NT2/D1 (cell line): ENCODE results near the gene FLNB.

Experiments
- SUZ12 ChIP-seq: IDR thresholded peaks from 2 replicates; pipeline ENCODE4 v1.6.1; 2011; ENCODE audit not compliant: insufficient read length, insufficient read depth; ENCODE audit errors: extremely low read depth
- YY1 ChIP-seq: IDR thresholded peaks from 2 replicates; pipeline ENCODE4 v1.6.1; 2011; ENCODE audit not compliant: insufficient read length, insufficient read depth
- ZNF274 ChIP-seq: IDR thresholded peaks from 2 replicates; pipeline ENCODE4 v1.6.1; 2011; ENCODE audit warnings: mild to moderate bottlenecking, low read depth, low read length

DNA sequence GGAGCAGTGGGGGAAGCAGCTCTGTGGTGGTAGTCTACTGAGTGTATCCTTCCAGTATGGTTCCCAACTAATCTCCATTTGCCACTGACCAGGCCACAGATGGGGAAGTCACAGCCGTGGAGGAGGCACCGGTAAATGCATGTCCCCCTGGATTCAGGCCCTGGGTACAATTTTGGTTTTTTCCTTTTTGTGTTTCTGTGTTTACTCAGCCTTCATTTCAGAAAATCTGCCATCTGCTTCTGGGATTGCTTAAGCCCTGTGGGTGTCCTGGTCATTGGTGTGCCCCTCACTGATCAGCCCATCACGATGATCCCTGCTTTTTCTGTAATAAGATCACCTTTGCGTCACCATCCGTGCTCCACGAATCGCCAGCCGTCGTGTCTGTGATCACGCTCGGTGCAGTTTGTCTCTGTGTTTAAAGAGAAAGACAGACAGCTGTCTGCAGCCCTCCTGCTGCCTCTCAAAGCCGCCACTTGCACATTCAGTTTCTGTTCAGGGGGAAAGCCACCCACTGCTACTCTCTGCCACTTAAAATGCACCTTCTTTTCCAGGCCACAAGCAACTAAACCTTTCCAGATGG lies 133.6 kb downstream of the FLNB start:
- TF ChIP-seq SUZ12 (no peak), YY1 (no peak), ZNF274 (no peak)
